ENCODE data around the gene TMEM30A.

DNA sequence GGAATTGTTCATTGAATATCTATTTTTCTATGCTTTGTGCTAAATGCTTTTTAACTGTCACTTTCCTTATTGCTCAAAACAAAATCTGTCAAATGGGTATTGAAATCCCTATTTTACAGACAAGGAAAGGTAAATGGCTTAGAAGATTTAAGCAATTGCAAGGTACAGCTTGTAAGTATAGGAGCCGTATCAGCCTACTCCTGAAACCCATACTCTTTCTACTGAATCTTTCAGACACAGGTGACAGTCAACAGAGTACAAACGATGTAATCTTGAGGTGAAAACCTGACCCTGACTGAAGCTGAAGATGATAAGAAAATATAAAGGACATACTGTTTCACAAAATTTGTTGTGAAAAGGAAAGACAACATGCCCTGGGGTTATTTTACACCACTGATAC lies 34.0 kb downstream of the TMEM30A start:
- TF ChIP-seq, protein P1, sequence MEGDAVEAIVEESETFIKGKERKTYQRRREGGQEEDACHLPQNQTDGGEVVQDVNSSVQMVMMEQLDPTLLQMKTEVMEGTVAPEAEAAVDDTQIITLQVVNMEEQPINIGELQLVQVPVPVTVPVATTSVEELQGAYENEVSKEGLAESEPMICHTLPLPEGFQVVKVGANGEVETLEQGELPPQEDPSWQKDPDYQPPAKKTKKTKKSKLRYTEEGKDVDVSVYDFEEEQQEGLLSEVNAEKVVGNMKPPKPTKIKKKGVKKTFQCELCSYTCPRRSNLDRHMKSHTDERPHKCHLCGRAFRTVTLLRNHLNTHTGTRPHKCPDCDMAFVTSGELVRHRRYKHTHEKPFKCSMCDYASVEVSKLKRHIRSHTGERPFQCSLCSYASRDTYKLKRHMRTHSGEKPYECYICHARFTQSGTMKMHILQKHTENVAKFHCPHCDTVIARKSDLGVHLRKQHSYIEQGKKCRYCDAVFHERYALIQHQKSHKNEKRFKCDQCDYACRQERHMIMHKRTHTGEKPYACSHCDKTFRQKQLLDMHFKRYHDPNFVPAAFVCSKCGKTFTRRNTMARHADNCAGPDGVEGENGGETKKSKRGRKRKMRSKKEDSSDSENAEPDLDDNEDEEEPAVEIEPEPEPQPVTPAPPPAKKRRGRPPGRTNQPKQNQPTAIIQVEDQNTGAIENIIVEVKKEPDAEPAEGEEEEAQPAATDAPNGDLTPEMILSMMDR (IDR thresholded peaks at IDR 0.05): no peak
- no peak for TF ChIP-seq POLR2A (IDR thresholded peaks at IDR 0.05)

Data from body of pancreas (tissue), 4 donors.